DND-41 (cell line): ENCODE results near the gene IQSEC1.

ENCODE experiments used
- ATAC-seq: fragments of 200-7000 bp; cut with Tn5 transposase; 3 replicates; pipeline ENCODE4 v1.9.1; 2021; ENCODE audit warnings: low read depth; ENCODE audit not compliant: insufficient read depth
- DNase-seq: peaks from one replicate; pipeline ENCODE4 v3.0.0-alpha.2; 2020
- H2AFZ ChIP-seq: 2 replicates; pipeline ENCODE4 v1.6.0; 2012; ENCODE audit warnings: low read depth, low read length
- H3K27ac ChIP-seq: 2 replicates; pipeline ENCODE4 v1.5.1; 2012; ENCODE audit warnings: low read length, inconsistent platforms
- H3K27me3 ChIP-seq: fragments of 200-600 bp; sonication (generic); 2 replicates; pipeline ENCODE4 v1.6.0; 2012; ENCODE audit warnings: low read length, mild to moderate bottlenecking, inconsistent platforms; ENCODE audit not compliant: insufficient read depth, poor library complexity
- H3K36me3 ChIP-seq: 2 replicates; pipeline ENCODE4 v1.5.1; 2012; ENCODE audit warnings: low read length, inconsistent platforms; ENCODE audit not compliant: insufficient read depth
- H3K4me1 ChIP-seq: 2 replicates; pipeline ENCODE4 v1.5.1; 2012; ENCODE audit warnings: mild to moderate bottlenecking, low read length; ENCODE audit not compliant: insufficient read depth
- H3K4me2 ChIP-seq: 2 replicates; pipeline ENCODE4 v1.6.0; 2012; ENCODE audit warnings: mild to moderate bottlenecking, moderate library complexity, low read length, inconsistent platforms; ENCODE audit not compliant: insufficient read depth
- H3K4me3 ChIP-seq, 2 experiments: fragments of 200-600 bp in 1 of 2; shearing (Covaris generic) in 1 of 2; 2 replicates each; pipeline ENCODE4 v1.5.1; 2012 to 2016; ENCODE audit warnings: inconsistent platforms in 2 of 2, low read length in 2 of 2, mild to moderate bottlenecking in 2 of 2, low read depth in 1 of 2, moderate library complexity in 1 of 2
- H3K79me2 ChIP-seq: 2 replicates; pipeline ENCODE4 v1.6.0; 2012; ENCODE audit warnings: low read length, inconsistent platforms; ENCODE audit not compliant: insufficient read depth
- H3K9ac ChIP-seq: 2 replicates; pipeline ENCODE4 v1.6.0; 2012; ENCODE audit warnings: low read depth, mild to moderate bottlenecking, inconsistent platforms, low read length, moderate library complexity
- H3K9me3 ChIP-seq: 2 replicates; pipeline ENCODE4 v1.5.1; 2012; ENCODE audit warnings: low read length, moderate library complexity, mild to moderate bottlenecking, inconsistent platforms; ENCODE audit not compliant: insufficient read depth, severe bottlenecking
- H4K20me1 ChIP-seq: 2 replicates; pipeline ENCODE4 v1.6.0; 2012; ENCODE audit warnings: low read length; ENCODE audit not compliant: insufficient read depth
- EZH2 ChIP-seq: IDR thresholded peaks from 3 replicates; pipeline ENCODE4 v1.6.1; 2012; ENCODE audit warnings: borderline replicate concordance, low read depth, mild to moderate bottlenecking, moderate library complexity, low read length, inconsistent platforms; ENCODE audit not compliant: severe bottlenecking
- TF ChIP-seq, protein P1 (sequence below): IDR thresholded peaks from 2 replicates; pipeline ENCODE4 v1.5.1; 2012; ENCODE audit warnings: borderline replicate concordance, low read length, moderate library complexity, mild to moderate bottlenecking; ENCODE audit not compliant: poor library complexity, severe bottlenecking; ENCODE audit errors: extremely low read depth

IQSEC1 gene

DNA sequence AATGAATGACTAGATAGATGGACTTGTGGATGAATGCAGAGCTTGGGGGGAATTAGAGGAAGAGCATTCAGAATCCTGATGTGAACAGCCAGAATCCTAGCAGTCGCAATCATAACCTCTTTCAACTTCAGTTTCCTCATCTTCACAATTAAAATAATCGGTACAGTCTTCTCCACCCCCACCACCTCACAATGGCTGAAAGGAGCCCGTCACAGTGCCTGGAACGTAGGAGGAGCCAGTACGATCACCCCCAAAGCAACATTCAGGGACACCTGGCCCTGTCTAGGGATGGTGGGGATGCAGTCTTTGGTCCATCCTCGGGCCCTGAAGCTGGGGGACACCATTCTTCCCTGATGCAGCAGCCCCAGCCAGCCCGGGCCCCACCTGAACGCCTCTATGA is 151.5 kb downstream of the IQSEC1 start:
- no peak for ATAC-seq

GRCh38 chr3:12920967-12921366 is 152.3 kb downstream of the IQSEC1 start:
- Histone ChIP-seq H3K4me1 (no peaks in the 10 kb centered on the region), H3K36me3 (peaks cover 76% of the 10 kb centered on the region), H4K20me1 (peaks cover 9% of the 10 kb centered on the region), H2AFZ (no peak overlapping the region), H3K4me3 (no peak overlapping the region), H3K9ac (no peak overlapping the region), H3K9me3 (no peaks in the 10 kb centered on the region), H3K27me3 (no peaks in the 10 kb centered on the region), H3K4me2 (no peak overlapping the region), H3K79me2 (no peaks in the 10 kb centered on the region), H3K27ac (no peak overlapping the region)
- DNase-seq, result no peak
- ATAC-seq, result no peak
- TF ChIP-seq, protein P1, sequence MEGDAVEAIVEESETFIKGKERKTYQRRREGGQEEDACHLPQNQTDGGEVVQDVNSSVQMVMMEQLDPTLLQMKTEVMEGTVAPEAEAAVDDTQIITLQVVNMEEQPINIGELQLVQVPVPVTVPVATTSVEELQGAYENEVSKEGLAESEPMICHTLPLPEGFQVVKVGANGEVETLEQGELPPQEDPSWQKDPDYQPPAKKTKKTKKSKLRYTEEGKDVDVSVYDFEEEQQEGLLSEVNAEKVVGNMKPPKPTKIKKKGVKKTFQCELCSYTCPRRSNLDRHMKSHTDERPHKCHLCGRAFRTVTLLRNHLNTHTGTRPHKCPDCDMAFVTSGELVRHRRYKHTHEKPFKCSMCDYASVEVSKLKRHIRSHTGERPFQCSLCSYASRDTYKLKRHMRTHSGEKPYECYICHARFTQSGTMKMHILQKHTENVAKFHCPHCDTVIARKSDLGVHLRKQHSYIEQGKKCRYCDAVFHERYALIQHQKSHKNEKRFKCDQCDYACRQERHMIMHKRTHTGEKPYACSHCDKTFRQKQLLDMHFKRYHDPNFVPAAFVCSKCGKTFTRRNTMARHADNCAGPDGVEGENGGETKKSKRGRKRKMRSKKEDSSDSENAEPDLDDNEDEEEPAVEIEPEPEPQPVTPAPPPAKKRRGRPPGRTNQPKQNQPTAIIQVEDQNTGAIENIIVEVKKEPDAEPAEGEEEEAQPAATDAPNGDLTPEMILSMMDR, result no peak
- no peak for TF ChIP-seq EZH2

More for the DNA sequence above, 151.5 kb downstream of the IQSEC1 start:
- H3K9me3 ChIP-seq, result no peaks in the 10 kb centered on the region
- no peaks in the 10 kb centered on the region for H3K4me1 ChIP-seq
- no peak overlapping the region for H3K9ac ChIP-seq
- H4K20me1 ChIP-seq, result peaks cover 9% of the 10 kb centered on the region
- no peaks in the 10 kb centered on the region for H3K27me3 ChIP-seq
- TF ChIP-seq, protein P1, result no peak
- no peak for TF ChIP-seq EZH2
- peaks cover 76% of the 10 kb centered on the region for H3K36me3 ChIP-seq
- H3K4me3 ChIP-seq, result no peak overlapping the region
- H3K4me2 ChIP-seq, result no peak overlapping the region
- DNase-seq, result no peak
- H3K79me2 ChIP-seq, result no peaks in the 10 kb centered on the region
- no peak overlapping the region for H2AFZ ChIP-seq
- no peak overlapping the region for H3K27ac ChIP-seq

DNA sequence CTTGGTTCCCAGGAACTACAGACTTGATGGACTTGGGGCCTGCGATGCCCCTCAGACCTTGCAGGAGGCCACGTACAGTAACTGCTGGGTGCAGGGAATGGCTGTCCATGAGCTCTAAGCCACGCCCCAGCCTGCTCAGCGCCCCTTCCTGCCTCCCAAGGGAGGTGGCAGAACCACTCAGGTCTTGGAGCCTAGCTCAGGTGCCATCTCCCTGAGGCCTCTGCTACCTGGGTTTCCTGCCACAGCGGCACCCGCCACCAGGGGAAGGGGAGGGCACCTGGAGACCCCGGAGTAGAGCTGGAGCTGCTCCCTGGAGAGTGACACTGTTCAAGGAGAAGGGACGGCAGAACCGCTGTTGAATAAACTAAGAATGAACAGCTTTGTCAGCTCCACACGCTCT is 154.0 kb downstream of the IQSEC1 start:
- H3K27me3 ChIP-seq, result no peaks in the 10 kb centered on the region
- H3K4me3 ChIP-seq, result no peak overlapping the region
- H2AFZ ChIP-seq, result no peak overlapping the region
- H3K36me3 ChIP-seq, result peaks cover 73% of the 10 kb centered on the region
- no peak overlapping the region for H3K27ac ChIP-seq
- no peaks in the 10 kb centered on the region; the same call in 1 of the 2 replicates for H4K20me1 ChIP-seq
- TF ChIP-seq, protein P1, result no peak
- no peak for TF ChIP-seq EZH2
- DNase-seq (no peak), ATAC-seq (no peak)
- no peaks in the 10 kb centered on the region for H3K9me3 ChIP-seq
- H3K4me2 ChIP-seq, result no peak overlapping the region
- no peaks in the 10 kb centered on the region for H3K79me2 ChIP-seq
- H3K9ac ChIP-seq, result no peak overlapping the region
- H3K4me1 ChIP-seq, result no peaks in the 10 kb centered on the region

DNA sequence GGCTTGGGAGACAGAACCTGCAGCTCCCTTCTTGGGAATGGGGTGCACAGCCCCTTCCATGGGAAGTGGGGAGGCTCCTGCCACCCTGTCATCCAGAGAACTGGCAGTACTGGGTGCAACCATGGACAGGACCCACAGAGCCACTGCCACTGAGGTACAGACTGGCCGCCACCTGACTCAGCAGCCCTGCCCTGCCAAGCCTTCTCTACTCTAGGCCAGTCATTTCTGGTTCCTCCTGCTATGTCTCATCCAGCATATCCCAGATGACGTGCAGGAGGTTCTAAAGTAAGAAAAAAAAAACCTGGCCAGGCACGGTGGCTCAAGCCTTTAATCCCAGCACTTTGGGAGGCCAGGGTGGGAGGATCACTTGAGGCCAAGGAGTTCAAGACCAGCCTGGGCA is 155.0 kb downstream of the IQSEC1 start:
- H4K20me1 ChIP-seq, result no peaks in the 10 kb centered on the region; the same call in 1 of the 2 replicates
- no peak overlapping the region for H3K4me3 ChIP-seq
- no peak for TF ChIP-seq EZH2
- TF ChIP-seq, protein P1, result no peak
- H3K9me3 ChIP-seq, result no peaks in the 10 kb centered on the region
- H3K4me2 ChIP-seq, result no peak overlapping the region
- H3K79me2 ChIP-seq, result no peaks in the 10 kb centered on the region
- peaks cover 63% of the 10 kb centered on the region for H3K36me3 ChIP-seq
- no peak overlapping the region for H3K9ac ChIP-seq
- H3K4me1 ChIP-seq, result no peaks in the 10 kb centered on the region
- no peak overlapping the region for H3K27ac ChIP-seq
- no peak overlapping the region for H2AFZ ChIP-seq
- DNase-seq (no peak), ATAC-seq (no peak)
- H3K27me3 ChIP-seq, result no peaks in the 10 kb centered on the region
